Measurements from ENCODE around the gene RSPO4. TPM values are rescaled to one million over a fixed set of nuclear protein-coding genes. Genes with fewer than 3 reads are reported as not detected.

The RSPO4 gene
- total and polyA plus RNA-seq, 2 donors (not counting 1 experiment from before 2014, with no cell fraction given) = not detected

- H4K20me1 ChIP-seq (ENCODE audit: control insufficient read depth, extremely low read depth, insufficient read depth, low read length) = no peaks in the 10 kb centered on the region
- no peak overlapping the region for H2AFZ ChIP-seq (ENCODE audit: low read length)
- no peak overlapping the region for H3K4me2 ChIP-seq (ENCODE audit: extremely low read depth, insufficient read depth, low read length)
- H3K4me3 ChIP-seq (replicated peaks in 1 of 4; ENCODE audit: control extremely low read depth in 1 of 4, insufficient read depth in 1 of 4, low read depth in 3 of 4, low read length in 4 of 4) = no peak overlapping the region
- no peak for TF ChIP-seq EZH2 (IDR thresholded peaks at IDR 0.05; ENCODE audit: low read length, missing control alignments)
- TF ChIP-seq, protein P1, sequence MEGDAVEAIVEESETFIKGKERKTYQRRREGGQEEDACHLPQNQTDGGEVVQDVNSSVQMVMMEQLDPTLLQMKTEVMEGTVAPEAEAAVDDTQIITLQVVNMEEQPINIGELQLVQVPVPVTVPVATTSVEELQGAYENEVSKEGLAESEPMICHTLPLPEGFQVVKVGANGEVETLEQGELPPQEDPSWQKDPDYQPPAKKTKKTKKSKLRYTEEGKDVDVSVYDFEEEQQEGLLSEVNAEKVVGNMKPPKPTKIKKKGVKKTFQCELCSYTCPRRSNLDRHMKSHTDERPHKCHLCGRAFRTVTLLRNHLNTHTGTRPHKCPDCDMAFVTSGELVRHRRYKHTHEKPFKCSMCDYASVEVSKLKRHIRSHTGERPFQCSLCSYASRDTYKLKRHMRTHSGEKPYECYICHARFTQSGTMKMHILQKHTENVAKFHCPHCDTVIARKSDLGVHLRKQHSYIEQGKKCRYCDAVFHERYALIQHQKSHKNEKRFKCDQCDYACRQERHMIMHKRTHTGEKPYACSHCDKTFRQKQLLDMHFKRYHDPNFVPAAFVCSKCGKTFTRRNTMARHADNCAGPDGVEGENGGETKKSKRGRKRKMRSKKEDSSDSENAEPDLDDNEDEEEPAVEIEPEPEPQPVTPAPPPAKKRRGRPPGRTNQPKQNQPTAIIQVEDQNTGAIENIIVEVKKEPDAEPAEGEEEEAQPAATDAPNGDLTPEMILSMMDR (conservative IDR thresholded peaks at IDR 0.05 in 1 of 2, IDR thresholded peaks at IDR 0.05 in 1 of 2; ENCODE audit: low read depth in 1 of 2, low read length in 2 of 2) = no peak
- H3K9me3 ChIP-seq (ENCODE audit: control insufficient read depth, insufficient read depth, low read depth, low read length) = no peaks in the 10 kb centered on the region
- no peak overlapping the region for H3K9ac ChIP-seq (ENCODE audit: insufficient read depth, low read length)
- no peak overlapping the region for H3K27ac ChIP-seq (ENCODE audit: insufficient read depth, low read length)
- H3K36me3 ChIP-seq (ENCODE audit: control insufficient read depth, insufficient read depth, low read length) = no peaks in the 10 kb centered on the region
- no peaks in the 10 kb centered on the region for H3K4me1 ChIP-seq (ENCODE audit: control insufficient read depth, extremely low read depth, insufficient read depth, low read length)
- DNase-seq (ENCODE audit: low read depth in 2 of 2) = no peak
- H3K27me3 ChIP-seq (ENCODE audit: control insufficient read depth, insufficient read depth, low read length) = no peaks in the 10 kb centered on the region
- no peaks in the 10 kb centered on the region for H3K79me2 ChIP-seq (ENCODE audit: control insufficient read depth, insufficient read depth, low read length)
Observed at GRCh38 chr20:944774-945410, 57.2 kb downstream of the RSPO4 start.

DNA sequence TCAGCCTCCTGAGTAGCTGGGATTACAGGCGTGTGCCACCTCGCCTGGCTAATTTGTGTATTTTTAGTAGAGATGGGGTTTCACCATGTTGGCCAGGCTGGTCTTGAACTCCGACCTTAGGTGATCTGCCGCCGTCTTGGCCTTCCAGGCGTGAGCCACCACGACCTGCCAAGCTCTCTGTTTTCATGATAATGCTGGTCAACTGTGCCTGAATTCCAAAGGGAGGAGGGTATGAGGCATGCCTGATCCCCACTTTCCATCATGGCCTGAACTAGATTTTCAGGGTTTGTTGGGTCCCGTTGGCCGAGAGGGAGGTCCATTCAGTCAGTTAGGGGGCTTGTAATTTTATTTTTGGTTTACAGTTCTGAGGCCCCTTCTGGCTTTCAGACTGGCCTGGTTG lies 58.0 kb downstream of the RSPO4 start:
- Histone ChIP-seq H3K4me2 (ENCODE audit: extremely low read depth, insufficient read depth, low read length) (no peak overlapping the region), H3K27ac (ENCODE audit: insufficient read depth, low read length) (no peak overlapping the region), H3K36me3 (ENCODE audit: control insufficient read depth, insufficient read depth, low read length) (no peaks in the 10 kb centered on the region), H3K4me1 (ENCODE audit: control insufficient read depth, extremely low read depth, insufficient read depth, low read length) (no peaks in the 10 kb centered on the region), H3K79me2 (ENCODE audit: control insufficient read depth, insufficient read depth, low read length) (no peaks in the 10 kb centered on the region), H3K9ac (ENCODE audit: insufficient read depth, low read length) (no peak overlapping the region), H3K27me3 (ENCODE audit: control insufficient read depth, insufficient read depth, low read length) (no peaks in the 10 kb centered on the region), H3K4me3 (replicated peaks in 1 of 4; ENCODE audit: control extremely low read depth in 1 of 4, insufficient read depth in 1 of 4, low read depth in 3 of 4, low read length in 4 of 4) (no peak overlapping the region), H3K9me3 (ENCODE audit: control insufficient read depth, insufficient read depth, low read depth, low read length) (no peaks in the 10 kb centered on the region), H4K20me1 (ENCODE audit: control insufficient read depth, extremely low read depth, insufficient read depth, low read length) (no peaks in the 10 kb centered on the region), H2AFZ (ENCODE audit: low read length) (no peak overlapping the region)
- DNase-seq (ENCODE audit: low read depth in 2 of 2) = no peak
- TF ChIP-seq, protein P1 (conservative IDR thresholded peaks at IDR 0.05 in 1 of 2, IDR thresholded peaks at IDR 0.05 in 1 of 2; ENCODE audit: low read depth in 1 of 2, low read length in 2 of 2) = no peak
- TF ChIP-seq EZH2 (IDR thresholded peaks at IDR 0.05; ENCODE audit: low read length, missing control alignments) = no peak

DNA sequence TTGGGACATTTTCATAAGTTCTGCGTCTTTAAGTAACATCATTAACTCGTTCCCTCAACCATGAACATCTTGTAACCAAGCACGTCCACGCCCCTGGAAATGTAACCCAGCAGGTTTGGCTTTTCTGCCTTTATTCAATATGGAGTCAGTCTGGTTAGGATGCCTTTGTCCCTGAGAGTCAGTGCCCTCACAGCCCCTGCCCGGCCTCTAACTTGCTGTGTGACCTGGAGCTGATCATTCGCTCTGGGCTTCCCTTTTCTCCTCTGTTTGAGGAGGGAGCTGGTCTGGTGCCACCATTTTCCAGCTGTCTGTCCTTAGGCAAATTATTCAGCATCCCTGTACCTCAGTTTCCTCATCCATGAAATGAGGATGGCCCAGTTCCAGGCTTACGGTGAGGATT lies 59.5 kb downstream of the RSPO4 start:
- H2AFZ ChIP-seq (ENCODE audit: low read length) = no peak overlapping the region
- H3K27ac ChIP-seq (ENCODE audit: insufficient read depth, low read length) = no peak overlapping the region
- no peak overlapping the region for H3K9ac ChIP-seq (ENCODE audit: insufficient read depth, low read length)
- no peaks in the 10 kb centered on the region for H3K9me3 ChIP-seq (ENCODE audit: control insufficient read depth, insufficient read depth, low read depth, low read length)
- H3K4me1 ChIP-seq (ENCODE audit: control insufficient read depth, extremely low read depth, insufficient read depth, low read length) = no peaks in the 10 kb centered on the region
- H4K20me1 ChIP-seq (ENCODE audit: control insufficient read depth, extremely low read depth, insufficient read depth, low read length) = no peaks in the 10 kb centered on the region
- H3K79me2 ChIP-seq (ENCODE audit: control insufficient read depth, insufficient read depth, low read length) = no peaks in the 10 kb centered on the region
- no peak overlapping the region for H3K4me2 ChIP-seq (ENCODE audit: extremely low read depth, insufficient read depth, low read length)
- no peak for DNase-seq (ENCODE audit: low read depth in 2 of 2)
- TF ChIP-seq, protein P1 (conservative IDR thresholded peaks at IDR 0.05 in 1 of 2, IDR thresholded peaks at IDR 0.05 in 1 of 2; ENCODE audit: low read depth in 1 of 2, low read length in 2 of 2) = no peak
- TF ChIP-seq EZH2 (IDR thresholded peaks at IDR 0.05; ENCODE audit: low read length, missing control alignments) = no peak
- H3K4me3 ChIP-seq (replicated peaks in 1 of 4; ENCODE audit: control extremely low read depth in 1 of 4, insufficient read depth in 1 of 4, low read depth in 3 of 4, low read length in 4 of 4) = no peak overlapping the region
- H3K36me3 ChIP-seq (ENCODE audit: control insufficient read depth, insufficient read depth, low read length) = no peaks in the 10 kb centered on the region
- no peaks in the 10 kb centered on the region for H3K27me3 ChIP-seq (ENCODE audit: control insufficient read depth, insufficient read depth, low read length)

Data from fibroblast of lung (primary cell).